Fibroblast of gingiva (primary cell): Measurements from ENCODE around the gene TMEM222.
A peak's percentile ranks its signal among the peaks of the same experiment; 100 is the strongest.
"Not testable (repeated sequence)": the region's sequence is repeated elsewhere in the genome, so short reads cannot be mapped to it uniquely, and the experiment has no call there.

ENCODE experiments used
- DNase-seq: peaks from one replicate; pipeline ENCODE4 v3.0.0-alpha.2; 2011; ENCODE audit warnings: low read depth

TMEM222 gene

GRCh38 chr1:27321813-27322568, at the start of gene TMEM222:
Gene TMEM222 (plus strand): TSS chr1:27322163. CDS start chr1:27322198, 35 bp downstream.
- peak; percentile 97 for DNase-seq

GRCh38 chr1:27274204-27274603, 47.8 kb upstream of the TMEM222 start:
- DNase-seq = no peak

GRCh38 chr1:27275696-27276095, 46.3 kb upstream of the TMEM222 start:
- DNase-seq = peak; percentile 16

- peak; percentile 52 for DNase-seq
These were observed 37.3 kb upstream of the TMEM222 start for GRCh38 chr1:27284425-27285273.

GRCh38 chr1:27285274-27285660, 36.7 kb upstream of the TMEM222 start:
- no peak for DNase-seq

GRCh38 chr1:27285821-27286220, 36.1 kb upstream of the TMEM222 start:
- not testable (repeated sequence) for DNase-seq

- DNase-seq = not testable (repeated sequence)
These were observed 32.8 kb upstream of the TMEM222 start for GRCh38 chr1:27289125-27289524.

- no peak for DNase-seq
These were observed 31.4 kb upstream of the TMEM222 start for GRCh38 chr1:27290581-27290980.

- DNase-seq = no peak
These were observed 29.9 kb upstream of the TMEM222 start for GRCh38 chr1:27292106-27292505.

GRCh38 chr1:27293915-27294314, 28.0 kb upstream of the TMEM222 start:
- no peak for DNase-seq

GRCh38 chr1:27296773-27297291, 25.1 kb upstream of the TMEM222 start:
- DNase-seq = peak; percentile 30

- DNase-seq = no peak
These were observed 24.1 kb upstream of the TMEM222 start for GRCh38 chr1:27297903-27298302.

- no peak for DNase-seq
These were observed 23.2 kb upstream of the TMEM222 start for GRCh38 chr1:27298632-27299384.

GRCh38 chr1:27299385-27300271, 22.3 kb upstream of the TMEM222 start:
- peak; percentile 96 for DNase-seq

- peak; percentile 83 for DNase-seq
These were observed 21.5 kb upstream of the TMEM222 start for GRCh38 chr1:27300341-27301051.

GRCh38 chr1:27301052-27301422, 20.9 kb upstream of the TMEM222 start:
- no peak for DNase-seq

- DNase-seq = no peak
These were observed 20.3 kb upstream of the TMEM222 start for GRCh38 chr1:27301582-27302199.

- no peak for DNase-seq
These were observed 19.4 kb upstream of the TMEM222 start for GRCh38 chr1:27302612-27303011.

- no peak for DNase-seq
These were observed 18.5 kb upstream of the TMEM222 start for GRCh38 chr1:27303509-27303908.

- DNase-seq = no peak
These were observed 15.9 kb upstream of the TMEM222 start for GRCh38 chr1:27306071-27306470.
